Mesothelial cell of epicardium (in vitro differentiated cells): ENCODE measurements around the gene RNF224. TPM values are rescaled to one million over a fixed set of nuclear protein-coding genes. Genes with fewer than 3 reads are reported as not detected.
"Not testable (repeated sequence)": the region's sequence is repeated elsewhere in the genome, so short reads cannot be mapped to it uniquely, and the experiment has no call there.

Source experiments
- DNase-seq, 2 experiments: peaks; one replicate each; pipeline ENCODE4 v3.0.0; 2021; ENCODE audit warnings: low spot score in 2 of 2; ENCODE audit not compliant: unreplicated experiment in 2 of 2
- H3K27ac Mint-ChIP-seq: 2 replicates; pipeline ENCODE4 v1.8.0; 2021; ENCODE audit warnings: mixed read lengths
- H3K27me3 Mint-ChIP-seq: 2 replicates; pipeline ENCODE4 v1.8.0; 2021; ENCODE audit warnings: low read depth, mixed read lengths
- H3K36me3 Mint-ChIP-seq: 2 replicates; pipeline ENCODE4 v1.8.0; 2021; ENCODE audit warnings: mixed read lengths
- H3K4me1 Mint-ChIP-seq: 2 replicates; pipeline ENCODE4 v1.8.0; 2021; ENCODE audit warnings: mixed read lengths
- H3K4me3 Mint-ChIP-seq: 2 replicates; pipeline ENCODE4 v1.8.0; 2021; ENCODE audit warnings: mild to moderate bottlenecking, moderate library complexity, mixed read lengths
- H3K9me3 Mint-ChIP-seq: 2 replicates; pipeline ENCODE4 v1.8.0; 2021; ENCODE audit warnings: mixed read lengths
- total RNA-seq: library from RNA; stranded (reverse); gene quantifications from 3 replicates; pipeline ENCODE4 v1.2.1, GENCODE V29; 2021
- TF ChIP-seq, protein P1 (sequence below): fragments of 200-600 bp; sonication (generic); IDR thresholded peaks from one replicate; pipeline ENCODE4 v1.5.0; 2021; ENCODE audit warnings: antibody characterized with exemption; ENCODE audit not compliant: unreplicated experiment

RNF224 gene
- total RNA-seq, 1 donor from 2014 or later: 0.16 TPM

DNA sequence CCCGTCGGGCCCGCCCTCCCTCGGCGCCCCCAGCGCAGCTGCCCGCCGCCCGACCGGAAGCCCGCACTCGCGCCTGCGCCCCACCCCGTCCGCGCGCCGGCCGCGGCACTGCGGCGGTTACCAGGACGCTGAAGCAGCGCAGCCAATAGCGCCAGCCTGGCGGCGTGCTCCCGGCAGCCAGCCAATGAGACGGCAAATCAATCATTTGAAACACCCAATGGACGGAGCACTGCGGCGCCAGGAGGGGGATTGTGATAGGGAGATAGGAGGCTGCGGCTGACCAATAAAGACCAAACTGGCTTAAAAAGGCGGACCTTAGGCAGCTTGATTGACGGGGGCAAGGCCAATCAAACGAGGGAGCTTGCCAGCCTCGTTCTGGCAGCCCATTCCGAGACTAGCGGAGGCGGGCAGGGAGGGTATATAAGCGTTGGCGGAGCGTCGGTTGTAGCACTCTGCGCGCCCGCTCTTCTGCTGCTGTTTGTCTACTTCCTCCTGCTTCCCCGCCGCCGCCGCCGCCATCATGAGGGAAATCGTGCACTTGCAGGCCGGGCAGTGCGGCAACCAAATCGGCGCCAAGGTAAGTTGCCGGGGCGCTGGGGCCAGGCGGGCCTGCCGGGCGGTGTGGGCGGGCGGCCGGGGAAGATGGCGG, 13.7 kb downstream of the RNF224 start, which contains the start of gene TUBB4B:
Gene TUBB4B (plus strand): TSS at position 447 of the 649 bp plus-strand sequence. CDS start 74 bp downstream, at position 521.
- Mint-ChIP-seq H3K9me3 (no peaks in the 10 kb centered on the region), H3K36me3 (peaks cover 12% of the 10 kb centered on the region), H3K27ac (peak within 1 kb of the TSS; percentile 96), H3K27me3 (no peaks in the 10 kb centered on the region), H3K4me3 (peak within 1 kb of the TSS; percentile 89), H3K4me1 (peaks cover 25% of the 10 kb centered on the region)
- peak; percentile 97 to 99 for DNase-seq
- TF ChIP-seq, protein P1, sequence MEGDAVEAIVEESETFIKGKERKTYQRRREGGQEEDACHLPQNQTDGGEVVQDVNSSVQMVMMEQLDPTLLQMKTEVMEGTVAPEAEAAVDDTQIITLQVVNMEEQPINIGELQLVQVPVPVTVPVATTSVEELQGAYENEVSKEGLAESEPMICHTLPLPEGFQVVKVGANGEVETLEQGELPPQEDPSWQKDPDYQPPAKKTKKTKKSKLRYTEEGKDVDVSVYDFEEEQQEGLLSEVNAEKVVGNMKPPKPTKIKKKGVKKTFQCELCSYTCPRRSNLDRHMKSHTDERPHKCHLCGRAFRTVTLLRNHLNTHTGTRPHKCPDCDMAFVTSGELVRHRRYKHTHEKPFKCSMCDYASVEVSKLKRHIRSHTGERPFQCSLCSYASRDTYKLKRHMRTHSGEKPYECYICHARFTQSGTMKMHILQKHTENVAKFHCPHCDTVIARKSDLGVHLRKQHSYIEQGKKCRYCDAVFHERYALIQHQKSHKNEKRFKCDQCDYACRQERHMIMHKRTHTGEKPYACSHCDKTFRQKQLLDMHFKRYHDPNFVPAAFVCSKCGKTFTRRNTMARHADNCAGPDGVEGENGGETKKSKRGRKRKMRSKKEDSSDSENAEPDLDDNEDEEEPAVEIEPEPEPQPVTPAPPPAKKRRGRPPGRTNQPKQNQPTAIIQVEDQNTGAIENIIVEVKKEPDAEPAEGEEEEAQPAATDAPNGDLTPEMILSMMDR: no peak

DNA sequence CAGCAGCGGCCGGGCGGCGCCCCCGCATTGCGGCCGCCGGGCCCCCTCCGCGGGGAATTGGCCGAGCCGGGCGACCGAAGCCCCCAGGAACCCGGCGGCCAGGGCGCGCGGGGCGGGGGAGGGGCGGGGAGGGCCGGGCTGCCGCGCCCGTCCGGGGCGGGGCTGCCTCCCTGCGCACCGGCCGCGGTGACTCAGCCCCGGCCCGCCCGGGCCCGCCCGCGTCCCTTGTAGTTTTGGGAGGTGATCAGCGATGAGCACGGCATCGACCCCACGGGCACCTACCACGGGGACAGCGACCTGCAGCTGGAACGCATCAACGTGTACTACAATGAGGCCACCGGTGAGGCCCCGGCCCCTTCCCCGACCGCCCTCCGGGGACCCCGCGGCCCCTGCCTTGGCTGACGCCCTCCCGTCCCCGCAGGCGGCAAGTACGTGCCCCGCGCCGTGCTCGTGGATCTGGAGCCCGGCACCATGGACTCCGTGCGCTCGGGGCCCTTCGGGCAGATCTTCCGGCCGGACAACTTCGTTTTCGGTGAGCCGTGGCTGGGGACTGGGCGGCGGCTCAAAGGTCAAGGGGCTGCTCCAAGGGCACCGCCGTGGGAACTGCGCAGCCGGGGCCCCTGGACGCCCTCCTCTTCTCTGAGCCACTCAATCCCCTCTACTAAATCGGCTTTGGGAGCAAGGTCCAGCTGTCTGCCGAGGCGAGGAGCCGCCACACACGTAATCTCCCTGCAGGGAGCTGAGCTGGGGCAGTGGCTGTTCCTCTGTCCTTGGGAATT, 14.4 kb downstream of the RNF224 start:
- peak overlapping the region; percentile 89 for H3K4me3 Mint-ChIP-seq
- peaks cover 24% of the 10 kb centered on the region for H3K4me1 Mint-ChIP-seq
- H3K27me3 Mint-ChIP-seq: no peaks in the 10 kb centered on the region
- no peaks in the 10 kb centered on the region for H3K9me3 Mint-ChIP-seq
- TF ChIP-seq, protein P1: no peak
- peak overlapping the region; percentile 73 for H3K27ac Mint-ChIP-seq
- peak in 1 of 2 experiments; percentile 54 for DNase-seq
- peaks cover 12% of the 10 kb centered on the region for H3K36me3 Mint-ChIP-seq

DNA sequence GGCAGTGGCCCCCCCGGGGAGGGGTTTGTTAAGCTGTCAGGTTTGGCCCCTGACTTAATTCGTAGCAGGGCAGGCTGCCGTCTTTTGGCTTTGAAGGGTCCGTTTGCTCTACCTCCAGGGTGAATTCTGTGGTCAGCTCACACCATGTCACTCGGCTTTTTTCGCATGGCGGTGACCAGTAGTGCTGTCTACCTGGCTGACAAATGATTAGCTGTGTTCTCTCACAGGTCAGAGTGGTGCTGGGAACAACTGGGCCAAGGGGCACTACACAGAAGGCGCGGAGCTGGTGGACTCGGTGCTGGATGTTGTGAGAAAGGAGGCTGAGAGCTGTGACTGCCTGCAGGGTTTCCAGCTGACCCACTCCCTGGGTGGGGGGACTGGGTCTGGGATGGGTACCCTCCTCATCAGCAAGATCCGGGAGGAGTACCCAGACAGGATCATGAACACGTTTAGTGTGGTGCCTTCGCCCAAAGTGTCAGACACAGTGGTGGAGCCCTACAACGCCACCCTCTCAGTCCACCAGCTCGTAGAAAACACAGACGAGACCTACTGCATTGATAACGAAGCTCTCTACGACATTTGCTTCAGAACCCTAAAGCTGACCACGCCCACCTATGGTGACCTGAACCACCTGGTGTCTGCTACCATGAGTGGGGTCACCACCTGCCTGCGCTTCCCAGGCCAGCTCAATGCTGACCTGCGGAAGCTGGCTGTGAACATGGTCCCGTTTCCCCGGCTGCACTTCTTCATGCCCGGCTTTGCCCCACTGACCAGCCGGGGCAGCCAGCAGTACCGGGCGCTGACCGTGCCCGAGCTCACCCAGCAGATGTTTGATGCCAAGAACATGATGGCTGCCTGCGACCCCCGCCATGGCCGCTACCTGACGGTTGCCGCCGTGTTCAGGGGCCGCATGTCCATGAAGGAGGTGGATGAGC, 15.2 kb downstream of the RNF224 start:
- H3K4me3 Mint-ChIP-seq: peak overlapping the region; percentile 74
- peak overlapping the region; percentile 73 for H3K27ac Mint-ChIP-seq
- peaks cover 12% of the 10 kb centered on the region for H3K36me3 Mint-ChIP-seq

DNA sequence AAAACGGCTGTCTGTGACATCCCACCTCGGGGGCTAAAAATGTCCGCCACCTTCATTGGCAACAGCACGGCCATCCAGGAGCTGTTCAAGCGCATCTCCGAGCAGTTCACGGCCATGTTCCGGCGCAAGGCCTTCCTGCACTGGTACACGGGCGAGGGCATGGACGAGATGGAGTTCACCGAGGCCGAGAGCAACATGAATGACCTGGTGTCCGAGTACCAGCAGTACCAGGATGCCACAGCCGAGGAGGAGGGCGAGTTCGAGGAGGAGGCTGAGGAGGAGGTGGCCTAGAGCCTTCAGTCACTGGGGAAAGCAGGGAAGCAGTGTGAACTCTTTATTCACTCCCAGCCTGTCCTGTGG, 15.9 kb downstream of the RNF224 start:
- H3K4me1 Mint-ChIP-seq: peaks cover 22% of the 10 kb centered on the region
- not testable (repeated sequence) for H3K27ac Mint-ChIP-seq, H3K9me3 Mint-ChIP-seq, DNase-seq, H3K27me3 Mint-ChIP-seq
- peaks cover 12% of the 10 kb centered on the region for H3K36me3 Mint-ChIP-seq
- peak overlapping the region; percentile 74 for H3K4me3 Mint-ChIP-seq

More for the DNA sequence above, 15.2 kb downstream of the RNF224 start:
- TF ChIP-seq, protein P1: no peak
- no peak for DNase-seq
- Mint-ChIP-seq H3K9me3 (no peaks in the 10 kb centered on the region), H3K4me1 (peaks cover 24% of the 10 kb centered on the region), H3K27me3 (no peaks in the 10 kb centered on the region)

DNA sequence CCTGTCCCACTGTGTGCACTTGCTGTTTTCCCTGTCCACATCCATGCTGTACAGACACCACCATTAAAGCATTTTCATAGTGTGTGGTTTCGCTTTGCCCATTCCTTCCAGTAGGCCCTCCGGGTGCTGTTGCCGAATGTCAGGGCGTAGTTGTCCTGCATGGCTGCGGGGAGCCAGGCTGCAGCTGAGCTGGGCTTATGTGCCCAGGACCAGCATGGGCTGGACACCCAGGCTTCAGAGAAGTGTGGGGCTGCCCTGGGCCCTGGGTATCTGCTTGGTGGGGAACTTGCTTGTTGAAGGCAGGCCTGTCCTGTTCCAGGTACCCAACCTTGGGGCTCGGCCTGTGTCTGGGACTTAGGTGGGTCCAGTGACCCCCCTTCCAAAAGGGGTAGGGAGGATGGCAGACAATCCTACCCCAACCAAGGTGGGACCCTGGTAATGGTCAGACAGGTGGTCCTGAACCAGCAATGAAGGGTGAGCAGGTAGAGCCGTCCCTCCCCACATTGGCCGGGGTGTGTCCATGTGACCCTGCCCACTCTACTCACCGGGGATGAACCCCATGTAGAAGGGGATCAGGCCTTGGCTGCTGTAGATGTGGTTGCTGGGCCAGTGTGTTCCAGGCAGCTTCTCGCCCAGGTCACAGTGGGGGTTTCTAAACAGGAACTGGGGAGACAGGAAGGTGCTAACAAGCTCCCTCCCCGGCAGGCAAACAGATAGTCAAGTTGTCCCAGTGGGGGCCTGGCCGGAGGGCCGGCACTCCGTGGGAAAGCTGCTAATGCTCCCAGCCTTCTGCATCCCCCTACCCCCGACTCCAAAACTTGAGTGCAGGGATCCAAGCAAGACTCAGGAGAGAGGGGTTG, 16.6 kb downstream of the RNF224 start:
- H3K27ac Mint-ChIP-seq: no peak overlapping the region
- no peaks in the 10 kb centered on the region for H3K27me3 Mint-ChIP-seq
- no peaks in the 10 kb centered on the region for H3K9me3 Mint-ChIP-seq
- TF ChIP-seq, protein P1: no peak
- DNase-seq: no peak
- H3K4me3 Mint-ChIP-seq: peak overlapping the region; percentile 6
- H3K36me3 Mint-ChIP-seq: peaks cover 12% of the 10 kb centered on the region
- H3K4me1 Mint-ChIP-seq: peaks cover 20% of the 10 kb centered on the region
